ENCODE measurements around the gene OR2B3.
"Not testable (repeated sequence)": the region's sequence is repeated elsewhere in the genome, so short reads cannot be mapped to it uniquely, and the experiment has no call there.

OR2B3 gene, protein sequence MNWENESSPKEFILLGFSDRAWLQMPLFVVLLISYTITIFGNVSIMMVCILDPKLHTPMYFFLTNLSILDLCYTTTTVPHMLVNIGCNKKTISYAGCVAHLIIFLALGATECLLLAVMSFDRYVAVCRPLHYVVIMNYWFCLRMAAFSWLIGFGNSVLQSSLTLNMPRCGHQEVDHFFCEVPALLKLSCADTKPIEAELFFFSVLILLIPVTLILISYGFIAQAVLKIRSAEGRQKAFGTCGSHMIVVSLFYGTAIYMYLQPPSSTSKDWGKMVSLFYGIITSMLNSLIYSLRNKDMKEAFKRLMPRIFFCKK

DNA sequence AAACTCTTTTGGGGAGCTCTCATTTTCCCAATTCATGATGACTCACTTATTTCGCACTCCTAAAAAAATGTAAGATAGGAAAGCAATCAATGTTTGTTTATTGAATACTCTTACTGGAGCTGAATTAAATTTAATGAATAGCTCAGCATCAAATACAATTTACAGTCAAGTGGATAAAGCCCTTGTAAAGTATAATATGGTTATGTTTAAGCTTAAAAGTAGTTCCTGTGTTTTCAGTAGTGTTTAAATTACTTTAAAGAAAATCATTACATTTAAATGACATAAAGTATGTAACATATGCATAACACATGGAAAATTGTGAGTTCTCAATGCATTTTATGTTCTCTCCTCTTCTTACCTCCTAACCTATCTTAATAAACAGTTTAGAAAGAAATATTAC lies at the start of gene OR2B3:
Gene OR2B3 (minus strand): TSS at position 101 of the 400 bp plus-strand sequence. CDS start 65 bp downstream, at position 36.
- H3K4me1 ChIP-seq (ENCODE audit: control insufficient read depth, insufficient read depth, low read length), result no peaks in the 10 kb centered on the region
- H3K9ac ChIP-seq (ENCODE audit: low read length), result no peak within 1 kb of the TSS
- no peaks in the 10 kb centered on the region for H3K27me3 ChIP-seq (ENCODE audit: control insufficient read depth, insufficient read depth, low read length)
- no peak within 1 kb of the TSS for H3K4me3 ChIP-seq (ENCODE audit: low read length)
- no peaks in the 10 kb centered on the region for H3K36me3 ChIP-seq (ENCODE audit: control insufficient read depth, insufficient read depth, low read length)
- H3K9me3 ChIP-seq (ENCODE audit: control insufficient read depth, low read length), result no peaks in the 10 kb centered on the region

DNA sequence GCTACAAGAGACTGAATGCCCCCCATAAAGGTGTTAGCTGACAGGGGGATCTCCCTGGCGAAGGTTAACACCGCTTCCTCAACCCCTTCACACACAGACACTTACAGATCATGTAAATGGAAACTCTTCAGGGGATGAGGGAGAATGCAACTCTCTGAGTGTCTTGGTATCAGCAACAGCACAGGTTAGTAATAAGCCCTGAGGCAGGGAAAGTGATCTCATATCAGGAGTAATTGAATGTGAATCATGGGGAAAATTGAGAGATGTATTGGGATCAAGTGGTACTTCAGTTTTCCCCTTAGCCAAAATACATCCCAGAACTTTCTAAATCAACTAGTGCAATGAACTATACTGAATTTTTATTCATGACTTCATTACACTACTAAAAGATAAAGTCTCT lies 44.6 kb upstream of the OR2B3 start:
- H3K4me3 ChIP-seq (ENCODE audit: low read length), result no peak overlapping the region
- H3K9ac ChIP-seq (ENCODE audit: low read length), result no peak overlapping the region
- H3K36me3 ChIP-seq (ENCODE audit: control insufficient read depth, insufficient read depth, low read length), result no peaks in the 10 kb centered on the region
- no peaks in the 10 kb centered on the region for H3K4me1 ChIP-seq (ENCODE audit: control insufficient read depth, insufficient read depth, low read length)
- no peaks in the 10 kb centered on the region for H3K9me3 ChIP-seq (ENCODE audit: control insufficient read depth, low read length)
- no peaks in the 10 kb centered on the region for H3K27me3 ChIP-seq (ENCODE audit: control insufficient read depth, insufficient read depth, low read length)

DNA sequence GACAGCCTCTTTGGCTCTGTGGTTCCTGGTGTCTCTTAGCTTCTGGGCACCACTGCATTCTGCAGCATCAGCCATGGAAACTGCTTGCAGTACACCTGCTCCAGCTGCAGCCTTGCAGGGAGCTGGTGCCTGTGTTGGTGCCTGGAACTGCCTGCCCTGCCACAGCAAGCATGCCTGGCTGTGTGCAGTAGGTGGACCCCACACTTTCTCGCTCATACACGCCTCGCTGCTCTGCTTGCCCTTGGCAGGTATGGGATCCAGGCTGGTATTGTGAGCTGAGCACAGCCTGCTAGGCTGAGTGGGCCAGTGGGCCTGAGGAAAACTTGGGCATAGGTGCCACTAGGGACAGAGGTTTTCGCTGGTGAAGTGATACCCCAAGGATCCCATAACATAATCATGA lies 43.5 kb upstream of the OR2B3 start:
- no peak overlapping the region for H3K4me3 ChIP-seq (ENCODE audit: low read length)
- no peaks in the 10 kb centered on the region for H3K36me3 ChIP-seq (ENCODE audit: control insufficient read depth, insufficient read depth, low read length)
- no peak overlapping the region for H3K9ac ChIP-seq (ENCODE audit: low read length)
- no peaks in the 10 kb centered on the region for H3K4me1 ChIP-seq (ENCODE audit: control insufficient read depth, insufficient read depth, low read length)
- H3K27me3 ChIP-seq (ENCODE audit: control insufficient read depth, insufficient read depth, low read length), result no peaks in the 10 kb centered on the region
- no peaks in the 10 kb centered on the region for H3K9me3 ChIP-seq (ENCODE audit: control insufficient read depth, low read length)

DNA sequence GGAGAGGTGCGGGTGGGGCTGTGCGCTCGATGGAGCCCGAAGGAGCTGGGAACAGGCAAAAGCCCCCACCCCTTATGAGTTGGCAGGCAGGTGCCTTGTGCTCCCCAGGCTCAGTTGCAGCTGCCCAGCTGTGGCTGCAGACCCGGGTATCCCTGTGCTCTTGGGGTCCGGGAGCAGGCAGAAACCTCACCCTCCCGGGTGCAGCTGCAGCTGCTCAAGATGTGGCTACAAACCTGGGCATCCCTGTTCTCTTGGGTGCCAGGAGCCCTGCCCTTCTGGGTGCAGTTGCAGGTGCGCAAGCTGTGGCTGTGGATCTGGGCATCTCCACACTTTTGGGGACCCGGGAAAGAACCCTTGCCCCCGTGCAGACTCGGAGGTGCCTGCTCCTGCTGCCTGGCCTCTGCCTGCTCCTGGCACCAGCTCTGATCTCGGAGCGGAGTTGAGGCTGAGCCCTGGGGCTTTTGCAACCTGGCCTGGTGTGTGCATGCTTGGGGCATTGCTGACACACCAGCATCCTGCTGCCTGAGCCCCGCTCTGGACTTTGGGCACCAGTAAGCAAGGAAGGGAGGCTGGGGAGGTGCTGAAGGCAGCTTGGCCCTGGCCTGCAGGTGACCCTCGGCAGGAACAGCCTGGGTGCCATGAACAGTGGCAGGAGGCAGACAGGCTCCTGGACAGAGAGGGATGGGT lies 42.4 kb upstream of the OR2B3 start:
- no peaks in the 10 kb centered on the region for H3K4me1 ChIP-seq (ENCODE audit: control insufficient read depth, insufficient read depth, low read length)
- no peak overlapping the region for H3K4me3 ChIP-seq (ENCODE audit: low read length)
- H3K27me3 ChIP-seq (ENCODE audit: control insufficient read depth, insufficient read depth, low read length), result no peaks in the 10 kb centered on the region
- H3K36me3 ChIP-seq (ENCODE audit: control insufficient read depth, insufficient read depth, low read length), result no peaks in the 10 kb centered on the region
- no peaks in the 10 kb centered on the region for H3K9me3 ChIP-seq (ENCODE audit: control insufficient read depth, low read length)
- H3K9ac ChIP-seq (ENCODE audit: low read length), result no peak overlapping the region

DNA sequence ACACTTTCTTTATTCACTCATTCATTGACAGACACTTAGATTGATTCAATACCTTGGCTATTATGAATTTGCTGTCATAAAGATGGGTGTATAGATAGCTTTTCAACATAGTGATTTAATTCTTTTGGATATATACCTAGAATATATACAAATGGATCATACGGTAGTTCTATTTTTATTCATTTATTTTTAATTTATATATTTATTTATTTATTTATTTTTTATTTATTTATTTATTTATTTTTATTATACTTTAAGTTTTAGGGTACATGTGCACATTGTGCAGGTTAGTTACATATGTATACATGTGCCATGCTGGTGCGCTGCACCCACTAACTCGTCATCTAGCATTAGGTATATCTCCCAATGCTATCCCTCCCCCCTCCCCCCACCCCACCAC lies 27.9 kb upstream of the OR2B3 start:
- not testable (repeated sequence) for H3K27me3 ChIP-seq (ENCODE audit: control insufficient read depth, insufficient read depth, low read length); H3K36me3 ChIP-seq (ENCODE audit: control insufficient read depth, insufficient read depth, low read length); H3K4me3 ChIP-seq (ENCODE audit: low read length); H3K4me1 ChIP-seq (ENCODE audit: control insufficient read depth, insufficient read depth, low read length); H3K9ac ChIP-seq (ENCODE audit: low read length); H3K9me3 ChIP-seq (ENCODE audit: control insufficient read depth, low read length)

DNA sequence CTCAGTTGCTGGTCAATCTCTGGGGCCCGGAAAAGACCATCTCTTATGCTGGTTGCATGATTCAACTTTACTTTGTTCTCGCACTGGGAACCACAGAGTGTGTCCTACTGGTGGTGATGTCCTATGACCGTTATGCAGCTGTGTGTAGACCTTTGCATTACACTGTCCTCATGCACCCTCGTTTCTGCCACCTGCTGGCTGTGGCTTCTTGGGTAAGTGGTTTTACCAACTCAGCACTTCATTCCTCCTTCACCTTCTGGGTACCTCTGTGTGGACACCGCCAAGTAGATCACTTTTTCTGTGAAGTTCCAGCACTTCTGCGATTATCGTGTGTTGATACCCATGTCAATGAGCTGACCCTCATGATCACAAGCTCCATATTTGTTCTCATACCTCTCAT lies 25.0 kb upstream of the OR2B3 start:
- Histone ChIP-seq H3K4me3 (ENCODE audit: low read length) (no peak overlapping the region), H3K4me1 (ENCODE audit: control insufficient read depth, insufficient read depth, low read length) (no peaks in the 10 kb centered on the region), H3K36me3 (ENCODE audit: control insufficient read depth, insufficient read depth, low read length) (no peaks in the 10 kb centered on the region), H3K9ac (ENCODE audit: low read length) (no peak overlapping the region), H3K27me3 (ENCODE audit: control insufficient read depth, insufficient read depth, low read length) (no peaks in the 10 kb centered on the region), H3K9me3 (ENCODE audit: control insufficient read depth, low read length) (no peaks in the 10 kb centered on the region)

DNA sequence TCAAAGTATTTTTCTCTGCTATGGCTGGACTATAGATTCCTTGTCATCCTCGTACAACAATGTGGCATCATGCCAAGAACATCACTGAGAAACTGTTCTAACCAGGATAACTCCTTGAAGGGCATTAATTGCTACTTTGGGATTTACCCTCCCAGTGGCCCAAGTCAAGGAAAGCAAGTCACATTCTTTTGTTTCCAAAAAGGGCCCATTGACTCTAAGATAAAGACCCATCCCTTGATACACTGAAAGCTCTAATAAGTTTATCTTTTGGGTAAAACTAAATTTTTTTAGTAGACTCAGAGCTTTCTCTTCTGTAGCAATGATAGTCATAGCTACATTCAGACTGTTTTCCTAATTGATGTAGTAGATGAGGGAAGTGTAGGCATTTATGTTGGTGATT lies 20.6 kb upstream of the OR2B3 start, which contains the start of gene OR2J3:
Gene OR2J3 (plus strand): TSS at position 301 of the 400 bp plus-strand sequence. CDS start 3,833 bp downstream, outside the sequence.
- Histone ChIP-seq H3K27me3 (ENCODE audit: control insufficient read depth, insufficient read depth, low read length) (no peaks in the 10 kb centered on the region), H3K4me3 (ENCODE audit: low read length) (no peak within 1 kb of the TSS), H3K9ac (ENCODE audit: low read length) (no peak within 1 kb of the TSS), H3K4me1 (ENCODE audit: control insufficient read depth, insufficient read depth, low read length) (no peaks in the 10 kb centered on the region), H3K9me3 (ENCODE audit: control insufficient read depth, low read length) (no peaks in the 10 kb centered on the region), H3K36me3 (ENCODE audit: control insufficient read depth, insufficient read depth, low read length) (no peaks in the 10 kb centered on the region)

DNA sequence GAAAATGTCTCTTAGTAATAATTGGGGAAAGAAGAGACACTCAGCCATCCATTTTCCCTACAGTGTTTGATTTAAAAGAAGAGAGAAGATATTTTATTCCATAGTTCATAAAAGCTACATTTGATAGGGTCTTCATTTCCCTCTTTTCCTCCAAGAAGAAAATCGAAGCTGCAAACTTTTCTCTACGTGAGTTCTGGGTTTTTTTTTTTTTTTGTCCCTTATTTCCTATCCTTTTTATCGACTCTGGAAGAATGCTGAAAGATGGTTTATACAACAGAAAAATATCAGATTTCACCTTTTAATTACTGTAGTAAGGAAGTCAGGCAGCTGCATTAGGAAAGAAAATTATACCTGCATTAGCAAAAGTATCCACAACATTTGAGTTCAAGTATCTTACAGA lies 12.1 kb upstream of the OR2B3 start, which contains the start of gene OR2J1:
Gene OR2J1 (plus strand): TSS at position 301 of the 400 bp plus-strand sequence. CDS start 1,453 bp downstream, outside the sequence.
- H3K4me1 ChIP-seq (ENCODE audit: control insufficient read depth, insufficient read depth, low read length), result no peaks in the 10 kb centered on the region
- no peak within 1 kb of the TSS for H3K4me3 ChIP-seq (ENCODE audit: low read length)
- no peak within 1 kb of the TSS for H3K9ac ChIP-seq (ENCODE audit: low read length)
- no peaks in the 10 kb centered on the region for H3K36me3 ChIP-seq (ENCODE audit: control insufficient read depth, insufficient read depth, low read length)
- no peaks in the 10 kb centered on the region for H3K9me3 ChIP-seq (ENCODE audit: control insufficient read depth, low read length)
- no peaks in the 10 kb centered on the region for H3K27me3 ChIP-seq (ENCODE audit: control insufficient read depth, insufficient read depth, low read length)

DNA sequence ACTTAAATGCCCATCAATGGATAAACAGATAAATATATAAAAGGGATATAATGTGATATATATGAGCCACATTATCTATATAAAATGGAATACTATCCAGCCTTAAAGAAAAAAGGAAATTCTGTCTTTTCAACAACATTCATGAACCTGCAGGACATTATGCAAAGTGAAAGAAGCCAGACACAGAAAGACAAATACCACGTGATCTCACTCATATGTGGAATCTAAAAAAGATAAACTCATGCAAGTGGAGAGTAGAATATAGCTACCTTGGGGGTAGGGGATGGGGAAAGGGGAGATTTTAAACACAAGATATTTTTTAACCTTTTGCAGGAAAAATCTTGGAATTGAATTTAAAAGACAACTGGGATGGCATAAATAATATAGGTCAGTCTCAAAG lies 10.7 kb upstream of the OR2B3 start:
- Histone ChIP-seq H3K9me3 (ENCODE audit: control insufficient read depth, low read length) (no peaks in the 10 kb centered on the region), H3K27me3 (ENCODE audit: control insufficient read depth, insufficient read depth, low read length) (no peaks in the 10 kb centered on the region), H3K4me1 (ENCODE audit: control insufficient read depth, insufficient read depth, low read length) (no peaks in the 10 kb centered on the region), H3K36me3 (ENCODE audit: control insufficient read depth, insufficient read depth, low read length) (no peaks in the 10 kb centered on the region), H3K4me3 (ENCODE audit: low read length) (no peak overlapping the region), H3K9ac (ENCODE audit: low read length) (no peak overlapping the region)

DNA sequence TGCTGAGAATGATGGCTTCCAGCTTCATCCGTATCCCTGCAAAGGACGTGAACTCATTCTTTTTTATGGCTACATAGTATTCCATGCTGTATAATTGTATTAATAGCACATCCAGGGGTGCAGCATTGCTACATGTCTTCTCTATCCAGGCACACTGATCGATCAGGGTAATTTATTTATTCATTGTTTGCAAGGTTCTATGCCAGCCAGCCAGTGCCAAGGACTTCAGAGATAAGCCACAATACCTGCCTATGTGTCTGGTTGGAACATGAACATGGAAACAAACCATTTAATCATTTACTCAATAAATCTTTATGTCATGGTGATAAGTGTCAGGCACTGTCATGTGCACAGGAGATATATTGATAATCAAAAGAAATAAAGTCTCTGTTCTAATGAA lies 5.8 kb upstream of the OR2B3 start:
- Histone ChIP-seq H3K9ac (ENCODE audit: low read length) (no peak overlapping the region), H3K4me1 (ENCODE audit: control insufficient read depth, insufficient read depth, low read length) (no peaks in the 10 kb centered on the region)

DNA sequence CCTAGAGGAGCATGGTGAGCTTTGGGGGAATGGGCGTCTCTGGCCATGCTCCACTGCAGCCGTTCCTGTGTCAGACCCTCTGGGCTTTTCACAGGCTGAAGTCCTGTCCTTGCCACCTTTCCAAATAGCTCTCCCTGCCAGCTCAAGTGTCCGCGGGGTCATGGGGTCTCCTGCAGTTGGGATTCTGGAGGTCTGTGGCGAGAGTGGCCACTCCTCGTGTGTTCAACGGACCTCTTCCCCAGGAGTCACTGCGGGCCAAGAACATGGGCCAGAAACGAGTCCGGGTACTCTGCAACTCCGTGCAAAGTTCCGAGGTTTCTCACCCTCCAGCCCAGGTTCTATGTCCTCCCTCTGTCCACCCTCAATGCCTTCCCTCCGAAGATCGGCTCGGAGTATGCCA lies 4.7 kb downstream of the OR2B3 start:
- Histone ChIP-seq H3K9me3 (ENCODE audit: control insufficient read depth, low read length) (no peaks in the 10 kb centered on the region), H3K4me1 (ENCODE audit: control insufficient read depth, insufficient read depth, low read length) (no peaks in the 10 kb centered on the region), H3K36me3 (ENCODE audit: control insufficient read depth, insufficient read depth, low read length) (no peaks in the 10 kb centered on the region), H3K27me3 (ENCODE audit: control insufficient read depth, insufficient read depth, low read length) (no peaks in the 10 kb centered on the region), H3K9ac (ENCODE audit: low read length) (no peak overlapping the region), H3K4me3 (ENCODE audit: low read length) (no peak overlapping the region)

More for the DNA sequence above, 5.8 kb upstream of the OR2B3 start:
- Histone ChIP-seq H3K9me3 (ENCODE audit: control insufficient read depth, low read length) (no peaks in the 10 kb centered on the region), H3K27me3 (ENCODE audit: control insufficient read depth, insufficient read depth, low read length) (no peaks in the 10 kb centered on the region), H3K36me3 (ENCODE audit: control insufficient read depth, insufficient read depth, low read length) (no peaks in the 10 kb centered on the region), H3K4me3 (ENCODE audit: low read length) (no peak overlapping the region)

DNA sequence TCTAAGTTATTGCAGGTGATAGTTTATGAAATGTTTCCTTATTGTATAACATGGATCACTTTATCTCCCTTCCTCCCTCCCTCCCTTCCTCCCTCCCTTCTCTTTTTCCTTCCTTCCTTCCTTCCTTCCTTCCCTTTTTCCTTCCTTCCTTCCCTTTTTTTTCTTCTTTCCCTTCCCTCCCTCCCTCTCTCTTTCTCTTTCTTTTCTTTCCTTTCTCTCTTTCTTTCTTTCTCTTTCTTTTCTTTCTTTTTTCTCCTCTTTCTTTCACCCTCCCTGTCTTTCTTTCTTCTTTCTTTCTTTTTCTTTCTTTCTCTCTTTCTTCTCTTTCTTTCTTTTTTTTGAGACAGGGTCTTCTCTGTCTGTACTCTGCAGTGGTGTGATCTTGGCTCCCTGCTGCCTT lies 5.8 kb downstream of the OR2B3 start:
- Histone ChIP-seq H3K9ac (ENCODE audit: low read length) (no peak overlapping the region), H3K9me3 (ENCODE audit: control insufficient read depth, low read length) (no peaks in the 10 kb centered on the region), H3K27me3 (ENCODE audit: control insufficient read depth, insufficient read depth, low read length) (no peaks in the 10 kb centered on the region), H3K4me1 (ENCODE audit: control insufficient read depth, insufficient read depth, low read length) (no peaks in the 10 kb centered on the region), H3K36me3 (ENCODE audit: control insufficient read depth, insufficient read depth, low read length) (no peaks in the 10 kb centered on the region), H3K4me3 (ENCODE audit: low read length) (no peak overlapping the region)
